SK-N-SH (cell line): Measurements from ENCODE around the gene C14orf132. TPM values are rescaled to one million over a fixed set of nuclear protein-coding genes. Genes with fewer than 3 reads are reported as not detected.

ENCODE experiments used
- CTCF ChIA-PET: fragments of 300-600, 350-600 bp; formaldehyde crosslinking; extraction: SDS; loops from one replicate; lab custom pipeline; 2021; lab: Yijun Ruan, JAX
- POLR2A ChIA-PET: fragments of 350-600 bp; sonication (Branson Sonifier 250); formaldehyde crosslinking; extraction: SDS; loops from one replicate; lab custom pipeline; 2020; ENCODE audit warnings: antibody characterized with exemption, inconsistent platforms; lab: Yijun Ruan, JAX
- DNase-seq: peaks from one replicate; pipeline ENCODE4 v3.0.0; 2012
- H2AFZ ChIP-seq: fragments of 200-600 bp; sonication (generic); 2 replicates; pipeline ENCODE4 v1.8.1; 2016; ENCODE audit warnings: antibody characterized with exemption, mild to moderate bottlenecking, low read depth
- H3F3A ChIP-seq: fragments of 200-600 bp; sonication (generic); replicated peaks from 2 replicates; pipeline ENCODE3; 2016; ENCODE audit warnings: antibody characterized with exemption, mild to moderate bottlenecking; ENCODE audit not compliant: insufficient read depth
- H3K27ac ChIP-seq, 2 experiments: fragments of 200-500 bp in 1 of 2; fragments of 200-600 bp in 1 of 2; sonication (Bioruptor generic) in 1 of 2; sonication (generic), shearing (Covaris generic) in 1 of 2; 2 replicates each; pipeline versions ENCODE4 v1.5.1 to v1.6.1; 2014 to 2016; ENCODE audit warnings: low read depth in 2 of 2, inconsistent platforms in 1 of 2, low read length in 1 of 2, mild to moderate bottlenecking in 1 of 2, mixed read lengths in 1 of 2
- H3K27me3 ChIP-seq: fragments of 200-600 bp; sonication (generic), shearing (Covaris generic); 2 replicates; pipeline ENCODE4 v1.6.1; 2016; ENCODE audit warnings: mixed run types; ENCODE audit not compliant: insufficient read depth
- H3K36me3 ChIP-seq, 2 experiments: fragments of 200-500 bp in 1 of 2; fragments of 200-600 bp in 1 of 2; sonication (Bioruptor generic) in 1 of 2; sonication (generic) in 1 of 2; replicated peaks in 1 of 2; 2 replicates each; pipeline versions ENCODE3 to v1.5.1; 2014 to 2016; ENCODE audit warnings: low read length in 1 of 2, mild to moderate bottlenecking in 1 of 2; ENCODE audit not compliant: insufficient read depth in 2 of 2, control insufficient read depth in 1 of 2
- H3K4me1 ChIP-seq, 2 experiments: fragments of 200-500 bp in 1 of 2; fragments of 200-600 bp in 1 of 2; sonication (Bioruptor generic) in 1 of 2; sonication (generic), shearing (Covaris generic) in 1 of 2; 2 replicates each; pipeline versions ENCODE4 v1.5.1 to v1.6.1; 2014 to 2016; ENCODE audit warnings: low read depth in 1 of 2, low read length in 1 of 2, mixed run types in 1 of 2; ENCODE audit not compliant: insufficient read depth in 2 of 2, control insufficient read depth in 1 of 2
- H3K4me2 ChIP-seq: fragments of 200-600 bp; sonication (generic), shearing (Covaris generic); 2 replicates; pipeline ENCODE4 v1.6.1; 2017; ENCODE audit warnings: mixed run types
- H3K4me3 ChIP-seq, 2 experiments: fragments of 200-500 bp in 1 of 2; fragments of 200-600 bp in 1 of 2; sonication (Bioruptor generic) in 1 of 2; sonication (generic), shearing (Covaris generic) in 1 of 2; 2 replicates each; pipeline versions ENCODE4 v1.5.1 to v1.8.1; 2014 to 2016; ENCODE audit warnings: low read depth in 2 of 2, inconsistent platforms in 1 of 2, low read length in 1 of 2, mild to moderate bottlenecking in 1 of 2, mixed read lengths in 1 of 2, moderate library complexity in 1 of 2
- H3K79me2 ChIP-seq: fragments of 200-600 bp; sonication (generic); 2 replicates; pipeline ENCODE4 v1.8.1; 2017; ENCODE audit warnings: mild to moderate bottlenecking; ENCODE audit not compliant: insufficient read depth
- H3K9ac ChIP-seq: fragments of 200-600 bp; sonication (generic); 2 replicates; pipeline ENCODE4 v1.6.1; 2017; ENCODE audit warnings: mixed run types
- H3K9me2 ChIP-seq: fragments of 200-600 bp; sonication (generic); 2 replicates; pipeline ENCODE4 v1.6.1; 2017; ENCODE audit warnings: mixed run types
- H3K9me3 ChIP-seq: fragments of 200-600 bp; sonication (generic); 2 replicates; pipeline ENCODE4 v1.6.1; 2017; ENCODE audit warnings: mixed run types, mild to moderate bottlenecking, moderate library complexity
- H4K20me1 ChIP-seq: fragments of 200-600 bp; sonication (generic); 2 replicates; pipeline ENCODE4 v1.6.1; 2017; ENCODE audit warnings: mild to moderate bottlenecking, mixed run types; ENCODE audit not compliant: insufficient read depth
- CHD2 ChIP-seq: fragments of 150-350 bp; IDR thresholded peaks from 2 replicates; pipeline ENCODE4 v1.6.1; 2018; ENCODE audit warnings: low read length; ENCODE audit not compliant: partially characterized antibody
- CTCF ChIP-seq: fragments of 200-600 bp; sonication (generic); IDR thresholded peaks from 2 replicates; pipeline ENCODE4 v1.6.1; 2017; ENCODE audit warnings: antibody characterized with exemption, mild to moderate bottlenecking, moderate library complexity
- ELF1 ChIP-seq: IDR thresholded peaks from 2 replicates; pipeline ENCODE4 v1.4.0; 2012
- FOXJ3 ChIP-seq: sonication (generic); formaldehyde crosslinking; IDR thresholded peaks from 2 replicates; pipeline ENCODE4 v1.5.1; 2020; ENCODE audit warnings: mild to moderate bottlenecking, missing genetic modification reagents
- MEF2A ChIP-seq: IDR thresholded peaks from 2 replicates; pipeline ENCODE4 v1.4.0; 2012; ENCODE audit warnings: low read depth, borderline replicate concordance
- MXI1 ChIP-seq: IDR thresholded peaks from 2 replicates; pipeline ENCODE4 v1.6.1; 2012; ENCODE audit warnings: mild to moderate bottlenecking, low read depth, low read length, improper control_type of control experiment
- NFIC ChIP-seq: IDR thresholded peaks from 2 replicates; pipeline ENCODE4 v1.4.0; 2012; ENCODE audit warnings: borderline replicate concordance
- POLR2AphosphoS5 ChIP-seq: IDR thresholded peaks from 2 replicates; pipeline ENCODE4 v1.6.1; 2012; ENCODE audit warnings: low read depth, low read length
- RAD21 ChIP-seq: IDR thresholded peaks from 2 replicates; pipeline ENCODE4 v1.6.1; 2012; ENCODE audit warnings: mild to moderate bottlenecking, low read length
- REST ChIP-seq: IDR thresholded peaks from 2 replicates; pipeline ENCODE4 v1.6.1; 2012; ENCODE audit warnings: mild to moderate bottlenecking, low read depth, low read length, moderate library complexity
- RXRA ChIP-seq: IDR thresholded peaks from 2 replicates; pipeline ENCODE4 v1.4.0; 2012; ENCODE audit warnings: low read depth, mild to moderate bottlenecking, borderline replicate concordance
- WGBS: methylation state at CpG from one replicate; pipeline ENCODE4 v1.1.6; 2017; ENCODE audit warnings: low lambda C conversion rate; 5-methylcytosine and 5-hydroxymethylcytosine counted together
- polyA plus RNA-seq, 3 experiments: library from polyadenylated mRNA; depleted of rRNA; stranded (reverse); fragments of >200 nt; gene quantifications; 2 replicates each; pipeline ENCODE4 v1.2.3, GENCODE V29; 2012
- TF ChIP-seq, protein P1 (sequence below): IDR thresholded peaks from 2 replicates; pipeline ENCODE4 v1.4.0; 2012; ENCODE audit warnings: low read depth

C14orf132 gene
- polyA plus RNA-seq, 1 of the 3 experiments (the other 2 are of a cell fraction), result 5.5 TPM

GRCh38 chr14:96100161-96101064, 61.3 kb downstream of the C14orf132 start (continued):
- TF ChIP-seq CTCF, result peak; percentile 99
- TF ChIP-seq FOXJ3, result no peak

GRCh38 chr14:96102081-96102856, 63.1 kb downstream of the C14orf132 start:
- 94% methylated on average over 3 of the region's 3 CpGs for WGBS
- Histone ChIP-seq H3K79me2 (no peaks in the 10 kb centered on the region), H3K9ac (no peak overlapping the region), H3K9me3 (no peaks in the 10 kb centered on the region), H3K36me3 (no peaks in the 10 kb centered on the region), H3K4me1 (peaks cover 0 to 46% of the 10 kb centered on the region in 2 experiments; a peak in 1 of 4 replicates), H3K9me2 (no peaks in the 10 kb centered on the region), H3F3A (no peaks in the 10 kb centered on the region), H4K20me1 (no peaks in the 10 kb centered on the region), H3K4me2 (no peak overlapping the region), H3K4me3 (no peak overlapping the region), H3K27me3 (no peaks in the 10 kb centered on the region), H3K27ac (no peak overlapping the region), H2AFZ (no peak overlapping the region)
- no peak for DNase-seq
- no peak for TF ChIP-seq CTCF
- TF ChIP-seq, protein P1, sequence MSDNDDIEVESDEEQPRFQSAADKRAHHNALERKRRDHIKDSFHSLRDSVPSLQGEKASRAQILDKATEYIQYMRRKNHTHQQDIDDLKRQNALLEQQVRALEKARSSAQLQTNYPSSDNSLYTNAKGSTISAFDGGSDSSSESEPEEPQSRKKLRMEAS, result no peak
- no peak for TF ChIP-seq REST
- no peak for TF ChIP-seq MXI1
- no peak for TF ChIP-seq NFIC
- TF ChIP-seq RXRA, result no peak
- no peak for TF ChIP-seq RAD21
- TF ChIP-seq ELF1, result no peak
- TF ChIP-seq CHD2, result no peak
- TF ChIP-seq POLR2AphosphoS5, result no peak
- no peak for TF ChIP-seq MEF2A
- CTCF ChIA-PET, result interaction anchor here (1.6 to 37.1 kb wide), 7 partner anchors 11 to 321 kb away, joined by 9 to 920 read pairs (median 38); no protein-coding TSS in a partner anchor
- POLR2A ChIA-PET, result no interaction called here
